ENCODE measurements around the gene FLNA. TPM values are rescaled to one million over a fixed set of nuclear protein-coding genes. Genes with fewer than 3 reads are reported as not detected.
"Not testable (repeated sequence)": the region's sequence is repeated elsewhere in the genome, so short reads cannot be mapped to it uniquely, and the experiment has no call there.

The FLNA gene
- 868 TPM for total RNA-seq

- no peak for DNase-seq (ENCODE audit: low read depth in 2 of 3, low spot score in 2 of 3)
These were observed at the start of gene FLNA for GRCh38 chrX:154374313-154375155. Gene FLNA (minus strand): TSS chrX:154374634. CDS start chrX:154371245, 3,389 bp downstream.

- no peak for DNase-seq (ENCODE audit: low read depth in 2 of 3, low spot score in 2 of 3)
These were observed 45.9 kb upstream of the FLNA start for GRCh38 chrX:154420402-154420756.

- DNase-seq (ENCODE audit: low read depth in 2 of 3, low spot score in 2 of 3): no peak
These were observed 45.4 kb upstream of the FLNA start for GRCh38 chrX:154419688-154420401.

GRCh38 chrX:154419189-154419588, 44.8 kb upstream of the FLNA start:
- no peak for DNase-seq (ENCODE audit: low read depth in 2 of 3, low spot score in 2 of 3)

- no peak for DNase-seq (ENCODE audit: low read depth in 2 of 3, low spot score in 2 of 3)
These were observed 42.7 kb upstream of the FLNA start for GRCh38 chrX:154417157-154417556.

GRCh38 chrX:154413142-154413541, 38.7 kb upstream of the FLNA start:
- DNase-seq (ENCODE audit: low read depth in 2 of 3, low spot score in 2 of 3): no peak

GRCh38 chrX:154412468-154412867, 38.0 kb upstream of the FLNA start:
- peak in 2 of 3 donors; percentile 51 to 76 for DNase-seq (ENCODE audit: low read depth in 2 of 3, low spot score in 2 of 3)

- DNase-seq (ENCODE audit: low read depth in 2 of 3, low spot score in 2 of 3): peak in 2 of 3 donors; percentile 50 to 73
These were observed 37.5 kb upstream of the FLNA start for GRCh38 chrX:154411981-154412340.

GRCh38 chrX:154409222-154409871, 34.9 kb upstream of the FLNA start, which contains the start of gene DNASE1L1:
Gene DNASE1L1 (minus strand): TSS chrX:154409254. CDS start chrX:154405568, 3,686 bp downstream.
- DNase-seq (ENCODE audit: low read depth in 2 of 3, low spot score in 2 of 3): peak in 2 of 3 donors; percentile 76 to 84

GRCh38 chrX:154408659-154409221, 34.3 kb upstream of the FLNA start:
- no peak for DNase-seq (ENCODE audit: low read depth in 2 of 3, low spot score in 2 of 3)

GRCh38 chrX:154404625-154405192, 30.3 kb upstream of the FLNA start:
- DNase-seq (ENCODE audit: low read depth in 2 of 3, low spot score in 2 of 3): no peak

GRCh38 chrX:154403858-154404257, 29.4 kb upstream of the FLNA start:
- no peak for DNase-seq (ENCODE audit: low read depth in 2 of 3, low spot score in 2 of 3)

GRCh38 chrX:154403192-154403591, 28.8 kb upstream of the FLNA start:
- no peak for DNase-seq (ENCODE audit: low read depth in 2 of 3, low spot score in 2 of 3)

GRCh38 chrX:154402622-154403127, 28.2 kb upstream of the FLNA start:
- no peak for DNase-seq (ENCODE audit: low read depth in 2 of 3, low spot score in 2 of 3)

- DNase-seq (ENCODE audit: low read depth in 2 of 3, low spot score in 2 of 3): no peak
These were observed 27.6 kb upstream of the FLNA start for GRCh38 chrX:154401918-154402621.

- DNase-seq (ENCODE audit: low read depth in 2 of 3, low spot score in 2 of 3): no peak
These were observed 26.8 kb upstream of the FLNA start for GRCh38 chrX:154401045-154401799.

GRCh38 chrX:154400369-154400817, 26.0 kb upstream of the FLNA start:
- not testable (repeated sequence) for DNase-seq (ENCODE audit: low read depth in 2 of 3, low spot score in 2 of 3)

- no peak for DNase-seq (ENCODE audit: low read depth in 2 of 3, low spot score in 2 of 3)
These were observed 25.3 kb upstream of the FLNA start for GRCh38 chrX:154399527-154400368.

All from hematopoietic multipotent progenitor cell (in vitro differentiated cells).